Spleen (tissue), 11 donors: ENCODE results near the gene NOVA1. TPM values are rescaled to one million over a fixed set of nuclear protein-coding genes. Genes with fewer than 3 reads are reported as not detected.

Experiments
- DNase-seq: peaks from one replicate; pipeline ENCODE4 v3.0.0-alpha.2; 2020
- H3K27ac ChIP-seq, 8 donors: fragments of 200-600 bp; sonication (generic) in 7 of 8; 1 replicate in 4 of 8; 2 replicates in 4 of 8; pipeline versions ENCODE4 v1.5.0 to v1.8.0; 2016 to 2021; ENCODE audit warnings: inconsistent platforms in 4 of 8, mild to moderate bottlenecking in 4 of 8, moderate library complexity in 1 of 8
- H3K27me3 ChIP-seq, 7 donors: fragments of 200-600 bp; sonication (generic) in 6 of 7; replicated peaks in 1 of 7; 1 replicate in 4 of 7; 2 replicates in 3 of 7; pipeline versions ENCODE4 v1.5.0 to v1.8.0; 2016 to 2021; ENCODE audit warnings: inconsistent platforms in 3 of 7, mild to moderate bottlenecking in 1 of 7
- H3K36me3 ChIP-seq, 6 donors: fragments of 200-600 bp; sonication (generic) in 5 of 6; 1 replicate in 4 of 6; 2 replicates in 2 of 6; pipeline versions ENCODE4 v1.5.0 to v1.8.0; 2016 to 2021; ENCODE audit warnings: inconsistent platforms in 2 of 6
- H3K4me1 ChIP-seq, 6 donors: fragments of 200-600 bp; sonication (generic) in 5 of 6; 1 replicate in 3 of 6; 2 replicates in 3 of 6; pipeline versions ENCODE4 v1.5.0 to v1.8.0; 2016 to 2021; ENCODE audit warnings: inconsistent platforms in 3 of 6
- H3K4me3 ChIP-seq, 8 donors: fragments of 200-600 bp; sonication (generic) in 7 of 8; 1 replicate in 4 of 8; 2 replicates in 4 of 8; pipeline versions ENCODE4 v1.5.0 to v1.8.0; 2016 to 2021; ENCODE audit warnings: inconsistent platforms in 4 of 8, mild to moderate bottlenecking in 4 of 8, moderate library complexity in 2 of 8
- H3K9me3 ChIP-seq, 8 donors: fragments of 200-600 bp; sonication (generic) in 7 of 8; 1 replicate in 4 of 8; 2 replicates in 4 of 8; pipeline versions ENCODE4 v1.5.0 to v1.8.0; 2016 to 2021; ENCODE audit warnings: inconsistent platforms in 4 of 8
- CTCF ChIP-seq, 11 experiments: fragments of 200-600 bp in 7 of 11; fragments of 450-650 bp in 4 of 11; sonication (generic) in 4 of 11; IDR thresholded peaks in 8 of 11; conservative IDR thresholded peaks in 3 of 11; 1 replicate in 7 of 11; 2 replicates in 4 of 11; pipeline versions ENCODE4 v1.4.0 to v1.8.0; 2016 to 2021; ENCODE audit warnings: antibody characterized with exemption in 11 of 11, inconsistent platforms in 4 of 11, mild to moderate bottlenecking in 1 of 11
- POLR2A ChIP-seq, 3 donors: fragments of 450-650 bp; IDR thresholded peaks; one replicate each; pipeline ENCODE4 v1.5.1; 2017; ENCODE audit warnings: antibody characterized with exemption in 3 of 3, mild to moderate bottlenecking in 1 of 3
- POLR2AphosphoS5 ChIP-seq, 3 donors: sonication (generic); formaldehyde crosslinking; IDR thresholded peaks; one replicate each; pipeline ENCODE4 v1.5.1; 2017; ENCODE audit warnings: antibody characterized with exemption in 3 of 3
- WGBS, 5 donors: extraction: QIAGEN DNeasy Blood & Tissue Kit in 3 of 5; methylation state at CpG; one replicate each; pipeline versions ENCODE4 v1.1.5 to v1.1.7; 2013 to 2018; 5-methylcytosine and 5-hydroxymethylcytosine counted together
- intact Hi-C: fragments of 100-400 bp; cut with DNase I; formaldehyde crosslinking; loops from one replicate; pipeline ENCODE4 v1.15.0; 2023; ENCODE audit warnings: low total_unique reads
- polyA plus RNA-seq, 3 donors: library from polyadenylated mRNA; stranded (reverse); fragments of 200-250 nt; gene quantifications; one replicate each; pipeline ENCODE4 v1.2.1, GENCODE V29; 2013
- total RNA-seq, 7 donors: library from RNA; depleted of rRNA in 3 of 7; stranded (reverse); fragments of >200 nt in 3 of 7; fragmentation: NEBNext Ultra II Directional in 4 of 7; extraction: Animal tissue kit (Norgen Biotek cat#: 25700) in 4 of 7; gene quantifications; one replicate each; pipeline versions ENCODE4 v1.1.0 to v1.2.1, GENCODE V29; 2016 to 2021
- donor health status: healthy with polysubstance abuse.
- donor health status: DM: no; HTN: no; CAD: no; lungs with moderate emphysema.
- donor health status: DM: no; HTN: no; CAD: no.
- donor health status: Bipolar disorder and iron deficiency.
- donor health status: healthy.
- donor health status: DM: no; HTN: no; CAD: no.
- donor health status: DM: yes; HTN: yes; CAD: no.

NOVA1 gene
- total and polyA plus RNA-seq, 10 donors: 0.59 to 4.0 (median 2.4) TPM

- no peaks in the 10 kb centered on the region for H3K4me1 ChIP-seq
- no peak overlapping the region for H3K4me3 ChIP-seq
- no peaks in the 10 kb centered on the region for H3K36me3 ChIP-seq
- H3K27me3 ChIP-seq: no peaks in the 10 kb centered on the region
- TF ChIP-seq POLR2A (IDR thresholded peaks at IDR 0.05) (no peak), CTCF (IDR thresholded peaks at IDR 0.05 in 8 of 11, conservative IDR thresholded peaks at IDR 0.05 in 3 of 11) (no peak), POLR2AphosphoS5 (IDR thresholded peaks at IDR 0.05) (no peak)
- no peak for DNase-seq
- peaks cover 0 to 4% (median 0%) of the 10 kb centered on the region in 8 donors for H3K9me3 ChIP-seq
- 90 to 96% (median 94%) methylated on average over 1 of the region's 1 CpG for WGBS, 5 donors
- intact Hi-C loops: no loop called here
- H3K27ac ChIP-seq: no peak overlapping the region
These were observed 71.7 kb downstream of the NOVA1 start for GRCh38 chr14:26526137-26526536.

- no peak for DNase-seq
- no peaks in the 10 kb centered on the region for H3K36me3 ChIP-seq
- intact Hi-C loops: no loop called here
These were observed 72.7 kb downstream of the NOVA1 start for GRCh38 chr14:26525085-26525484.

GRCh38 chr14:26522967-26523366 is 74.9 kb downstream of the NOVA1 start:
- no peak overlapping the region for H3K27ac ChIP-seq
- H3K4me3 ChIP-seq: no peak overlapping the region
- H3K27me3 ChIP-seq: no peaks in the 10 kb centered on the region
- TF ChIP-seq POLR2A (IDR thresholded peaks at IDR 0.05) (no peak), CTCF (IDR thresholded peaks at IDR 0.05 in 8 of 11, conservative IDR thresholded peaks at IDR 0.05 in 3 of 11) (no peak), POLR2AphosphoS5 (IDR thresholded peaks at IDR 0.05) (no peak)
- no peaks in the 10 kb centered on the region for H3K36me3 ChIP-seq
- H3K4me1 ChIP-seq: no peaks in the 10 kb centered on the region
- 69 to 90% (median 84%) methylated on average over 2 of the region's 2 CpGs for WGBS, 5 donors
- intact Hi-C loops: no loop called here
- H3K9me3 ChIP-seq: peaks cover 0 to 4% (median 0%) of the 10 kb centered on the region in 8 donors
- DNase-seq: no peak

More at GRCh38 chr14:26525085-26525484, 72.7 kb downstream of the NOVA1 start:
- no peaks in the 10 kb centered on the region for H3K4me1 ChIP-seq
- TF ChIP-seq CTCF (IDR thresholded peaks at IDR 0.05 in 8 of 11, conservative IDR thresholded peaks at IDR 0.05 in 3 of 11) (no peak), POLR2A (IDR thresholded peaks at IDR 0.05) (no peak), POLR2AphosphoS5 (IDR thresholded peaks at IDR 0.05) (no peak)
- no peak overlapping the region for H3K27ac ChIP-seq
- no peaks in the 10 kb centered on the region for H3K27me3 ChIP-seq
- H3K9me3 ChIP-seq: peaks cover 0 to 4% (median 0%) of the 10 kb centered on the region in 8 donors
- H3K4me3 ChIP-seq: no peak overlapping the region

- Histone ChIP-seq H3K4me1 (no peaks in the 10 kb centered on the region), H3K4me3 (no peak overlapping the region), H3K36me3 (no peaks in the 10 kb centered on the region), H3K27ac (no peak overlapping the region), H3K9me3 (no peaks in the 10 kb centered on the region), H3K27me3 (no peaks in the 10 kb centered on the region)
- intact Hi-C loops: no loop called here
- no peak for DNase-seq
- no peak for TF ChIP-seq CTCF (IDR thresholded peaks at IDR 0.05 in 8 of 11, conservative IDR thresholded peaks at IDR 0.05 in 3 of 11)
- no peak for TF ChIP-seq POLR2AphosphoS5 (IDR thresholded peaks at IDR 0.05)
- no peak for TF ChIP-seq POLR2A (IDR thresholded peaks at IDR 0.05)
These were observed 80.1 kb downstream of the NOVA1 start for GRCh38 chr14:26517771-26518170.
